Immature natural killer cell (primary cell): Measurements from ENCODE around the gene AUTS2. TPM values are rescaled to one million over a fixed set of nuclear protein-coding genes. Genes with fewer than 3 reads are reported as not detected.

Source experiments
- DNase-seq, 3 donors: peaks; one replicate each; pipeline ENCODE4 v3.0.0; 2022; ENCODE audit warnings: mixed read lengths in 1 of 3
- H3K27ac Mint-ChIP-seq, 6 donors: one replicate each; pipeline ENCODE4 v1.8.0; 2020; ENCODE audit warnings: mixed read lengths in 6 of 6, mild to moderate bottlenecking in 5 of 6, inconsistent platforms in 4 of 6, moderate library complexity in 3 of 6
- H3K27me3 Mint-ChIP-seq, 3 donors: one replicate each; pipeline ENCODE4 v1.8.0; 2020 to 2021; ENCODE audit warnings: low read depth in 3 of 3, mild to moderate bottlenecking in 3 of 3, mixed read lengths in 3 of 3, moderate library complexity in 3 of 3, inconsistent platforms in 1 of 3
- H3K36me3 Mint-ChIP-seq, 3 donors: one replicate each; pipeline ENCODE4 v1.8.0; 2020; ENCODE audit warnings: mixed read lengths in 3 of 3, inconsistent platforms in 2 of 3, mild to moderate bottlenecking in 2 of 3
- H3K4me1 Mint-ChIP-seq, 2 donors: one replicate each; pipeline ENCODE4 v1.8.0; 2020; ENCODE audit warnings: inconsistent platforms in 2 of 2, mild to moderate bottlenecking in 2 of 2, mixed read lengths in 2 of 2, moderate library complexity in 1 of 2
- H3K4me3 Mint-ChIP-seq, 5 donors: one replicate each; pipeline ENCODE4 v1.8.0; 2020; ENCODE audit warnings: mild to moderate bottlenecking in 5 of 5, mixed read lengths in 5 of 5, inconsistent platforms in 3 of 5, moderate library complexity in 3 of 5
- H3K9me3 Mint-ChIP-seq, 6 donors: one replicate each; pipeline ENCODE4 v1.8.0; 2020; ENCODE audit warnings: mild to moderate bottlenecking in 6 of 6, mixed read lengths in 6 of 6, inconsistent platforms in 4 of 6, moderate library complexity in 3 of 6
- polyA plus RNA-seq, 3 donors: library from polyadenylated mRNA; unstranded; fragments of 300-500 nt; fragmentation: Illumina TruSeq; gene quantifications; one replicate each; pipeline ENCODE4 v1.2.3, GENCODE V29; 2021

Gene AUTS2
- polyA plus RNA-seq, 3 donors from 2014 or later = 1.9 to 17.6 (median 8.0) TPM

DNA sequence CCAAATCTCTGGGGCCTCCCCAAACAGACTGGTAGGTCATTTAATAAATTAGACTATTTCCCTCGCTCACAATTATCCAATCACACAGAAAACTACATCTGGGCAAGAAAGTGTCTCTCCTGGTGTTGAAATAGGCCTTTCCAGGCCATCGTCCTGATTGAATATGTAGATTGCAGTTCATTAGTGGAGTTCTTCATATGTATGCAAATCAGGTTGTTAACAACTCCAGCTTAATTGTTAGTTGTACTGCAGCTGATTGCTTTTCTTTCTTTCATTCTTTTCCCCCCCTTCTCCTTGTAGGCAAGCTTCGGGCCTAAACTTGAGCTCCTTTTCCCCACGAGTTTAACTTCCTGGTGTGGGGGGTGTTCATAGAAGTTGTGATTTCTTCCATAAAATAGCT is 1174.6 kb downstream of the AUTS2 start:
- Mint-ChIP-seq H3K4me3 (no peak overlapping the region), H3K36me3 (peaks cover 38 to 65% (median 43%) of the 10 kb centered on the region in 3 donors), H3K4me1 (peaks cover 4 to 7% of the 10 kb centered on the region in 2 donors), H3K27me3 (peaks cover 0 to 5% (median 0%) of the 10 kb centered on the region in 3 donors), H3K9me3 (no peaks in the 10 kb centered on the region), H3K27ac (peak overlapping the region in 2 of 6 donors; percentile 34 to 54)
- DNase-seq = no peak

DNA sequence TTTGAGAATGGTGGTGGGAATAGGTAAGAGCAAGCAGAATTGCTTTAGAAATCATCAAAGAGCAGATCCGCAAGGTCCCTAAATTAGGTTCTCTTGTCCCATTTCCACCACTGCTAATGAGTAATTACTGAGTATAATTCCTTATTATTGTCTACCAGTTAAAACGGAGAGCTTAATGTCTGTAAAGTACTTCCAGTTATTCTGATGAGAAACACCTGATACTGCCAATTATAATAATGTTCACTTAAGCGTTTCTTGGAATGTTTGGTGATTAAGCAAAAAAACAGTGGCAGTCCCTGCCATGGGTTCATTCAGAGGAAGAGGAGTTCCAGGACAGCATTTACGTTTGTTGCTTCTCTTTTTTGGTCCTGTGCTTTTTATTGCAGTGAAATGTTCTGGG is 1175.1 kb downstream of the AUTS2 start:
- H3K27ac Mint-ChIP-seq = no peak overlapping the region
- peaks cover 7% of the 10 kb centered on the region in 2 donors for H3K4me1 Mint-ChIP-seq
- H3K9me3 Mint-ChIP-seq = no peaks in the 10 kb centered on the region
- H3K27me3 Mint-ChIP-seq = peaks cover 0 to 5% (median 0%) of the 10 kb centered on the region in 3 donors
- no peak overlapping the region for H3K4me3 Mint-ChIP-seq
- no peak for DNase-seq
- H3K36me3 Mint-ChIP-seq = peaks cover 40 to 65% (median 45%) of the 10 kb centered on the region in 3 donors

GRCh38 chr7:70774950-70775527 is 1176.8 kb downstream of the AUTS2 start:
- no peak overlapping the region for H3K4me3 Mint-ChIP-seq
- peaks cover 41 to 69% (median 54%) of the 10 kb centered on the region in 3 donors for H3K36me3 Mint-ChIP-seq
- no peak for DNase-seq
- H3K27me3 Mint-ChIP-seq = peaks cover 0 to 3% (median 3%) of the 10 kb centered on the region in 3 donors
- H3K9me3 Mint-ChIP-seq = no peaks in the 10 kb centered on the region
- peak overlapping the region in 2 of 6 donors; percentile 18 to 55 for H3K27ac Mint-ChIP-seq
- peaks cover 7 to 13% of the 10 kb centered on the region in 2 donors for H3K4me1 Mint-ChIP-seq

- Mint-ChIP-seq H3K27ac (peak overlapping the region in 3 of 6 donors; percentile 0 to 10 (median 7)), H3K36me3 (peaks cover 41 to 66% (median 55%) of the 10 kb centered on the region in 3 donors), H3K27me3 (peaks cover 0 to 3% (median 3%) of the 10 kb centered on the region in 3 donors), H3K4me1 (peaks cover 7 to 13% of the 10 kb centered on the region in 2 donors), H3K9me3 (no peaks in the 10 kb centered on the region), H3K4me3 (no peak overlapping the region)
- DNase-seq = no peak
These were observed 1177.4 kb downstream of the AUTS2 start for GRCh38 chr7:70775570-70776156.

- H3K27ac Mint-ChIP-seq = peak overlapping the region in 4 of 6 donors; percentile 41 to 70 (median 64)
- H3K4me1 Mint-ChIP-seq = peaks cover 7 to 13% of the 10 kb centered on the region in 2 donors
- H3K9me3 Mint-ChIP-seq = no peaks in the 10 kb centered on the region
- H3K27me3 Mint-ChIP-seq = peaks cover 0 to 3% (median 3%) of the 10 kb centered on the region in 3 donors
- no peak overlapping the region for H3K4me3 Mint-ChIP-seq
- peaks cover 39 to 62% (median 47%) of the 10 kb centered on the region in 3 donors for H3K36me3 Mint-ChIP-seq
- no peak for DNase-seq
These were observed 1178.4 kb downstream of the AUTS2 start for GRCh38 chr7:70776627-70777101.

GRCh38 chr7:70777251-70777650 is 1179.0 kb downstream of the AUTS2 start:
- Mint-ChIP-seq H3K4me1 (peaks cover 7 to 13% of the 10 kb centered on the region in 2 donors), H3K9me3 (no peaks in the 10 kb centered on the region), H3K4me3 (no peak overlapping the region), H3K27me3 (peaks cover 0 to 3% (median 1%) of the 10 kb centered on the region in 3 donors), H3K36me3 (peaks cover 40 to 62% (median 50%) of the 10 kb centered on the region in 3 donors), H3K27ac (peak overlapping the region in 4 of 6 donors; percentile 17 to 68 (median 51))
- DNase-seq = no peak

- DNase-seq = no peak
- Mint-ChIP-seq H3K27ac (peak overlapping the region in 4 of 6 donors; percentile 25 to 76 (median 48)), H3K27me3 (peaks cover 0 to 3% (median 3%) of the 10 kb centered on the region in 3 donors), H3K36me3 (peaks cover 37 to 62% (median 45%) of the 10 kb centered on the region in 3 donors), H3K9me3 (no peaks in the 10 kb centered on the region), H3K4me1 (peaks cover 7 to 13% of the 10 kb centered on the region in 2 donors), H3K4me3 (no peak overlapping the region)
These were observed 1180.3 kb downstream of the AUTS2 start for GRCh38 chr7:70778585-70778984.

DNA sequence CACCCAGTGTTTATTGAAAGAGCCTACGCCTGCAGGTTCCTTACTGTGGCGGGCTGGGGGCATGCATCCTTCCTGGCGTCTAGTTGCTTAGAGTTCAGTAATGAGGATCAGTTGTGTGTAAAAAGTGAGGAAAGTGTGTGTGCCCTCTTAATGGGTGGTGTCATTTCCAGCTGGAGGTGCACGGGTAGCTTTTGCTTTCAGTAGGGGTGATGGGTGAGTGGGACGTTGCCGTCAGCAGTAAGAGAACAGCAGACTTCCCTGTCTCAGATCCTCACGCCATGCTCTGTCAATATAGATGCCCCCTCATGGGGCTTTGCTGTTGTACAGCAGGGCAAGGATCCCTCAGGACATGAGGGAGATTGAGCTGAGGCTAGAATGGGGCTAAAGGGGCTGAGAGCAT is 1181.0 kb downstream of the AUTS2 start:
- Mint-ChIP-seq H3K36me3 (peaks cover 32 to 58% (median 42%) of the 10 kb centered on the region in 3 donors), H3K27me3 (peaks cover 0 to 3% (median 3%) of the 10 kb centered on the region in 3 donors), H3K9me3 (no peaks in the 10 kb centered on the region), H3K27ac (peak overlapping the region in 4 of 6 donors; percentile 9 to 76 (median 65)), H3K4me1 (peaks cover 7 to 13% of the 10 kb centered on the region in 2 donors), H3K4me3 (no peak overlapping the region)
- no peak for DNase-seq

DNA sequence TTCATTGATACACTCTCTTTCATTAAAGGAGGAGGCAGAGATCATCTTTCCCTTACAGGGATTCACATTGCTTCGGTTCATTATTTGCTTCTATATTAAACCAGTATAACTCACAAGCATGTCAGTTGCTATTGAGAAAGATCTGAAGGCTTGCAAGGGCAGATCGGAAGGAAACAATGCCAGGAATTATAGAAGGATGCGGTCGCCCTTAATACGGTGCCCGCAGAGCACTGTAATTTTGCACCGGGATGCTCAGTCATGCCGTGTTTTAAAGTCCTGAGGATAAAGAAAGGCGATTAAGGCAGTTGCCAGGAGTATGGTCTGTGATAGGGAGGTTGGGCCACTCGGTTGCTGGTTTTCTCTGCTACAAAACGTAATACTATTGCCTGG is 1183.6 kb downstream of the AUTS2 start:
- Mint-ChIP-seq H3K27ac (peak overlapping the region in 1 of 6 donors; percentile 75), H3K4me1 (peaks cover 7 to 8% of the 10 kb centered on the region in 2 donors)

DNA sequence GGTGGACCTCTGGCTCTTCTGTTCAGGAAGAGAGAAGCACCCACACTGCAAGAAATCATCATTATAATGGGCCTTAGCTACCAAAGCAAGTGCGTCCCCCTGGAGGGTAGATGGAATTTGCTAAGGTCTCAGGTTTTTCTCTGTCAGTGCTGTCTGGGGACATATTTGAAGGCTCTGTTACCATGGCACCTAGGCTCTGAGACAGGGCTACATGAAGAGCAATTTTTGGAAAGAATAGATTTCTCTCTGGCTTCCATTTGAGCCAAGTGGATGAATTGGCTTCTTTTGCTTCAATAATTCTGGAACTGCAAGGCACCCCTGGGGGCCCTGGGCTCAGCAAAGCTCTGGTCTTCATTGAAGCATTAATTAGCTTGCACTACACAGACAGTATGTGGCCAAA is 1184.5 kb downstream of the AUTS2 start:
- H3K27ac Mint-ChIP-seq = peak overlapping the region in 1 of 6 donors; percentile 12
- DNase-seq = no peak
- peaks cover 0 to 5% (median 4%) of the 10 kb centered on the region in 3 donors for H3K27me3 Mint-ChIP-seq
- H3K4me3 Mint-ChIP-seq = no peak overlapping the region
- H3K36me3 Mint-ChIP-seq = peaks cover 31 to 65% (median 51%) of the 10 kb centered on the region in 3 donors
- H3K9me3 Mint-ChIP-seq = no peaks in the 10 kb centered on the region
- H3K4me1 Mint-ChIP-seq = peaks cover 5 to 9% of the 10 kb centered on the region in 2 donors

More for the DNA sequence above, 1183.6 kb downstream of the AUTS2 start:
- no peak for DNase-seq
- Mint-ChIP-seq H3K27me3 (peaks cover 0 to 5% (median 2%) of the 10 kb centered on the region in 3 donors), H3K9me3 (no peaks in the 10 kb centered on the region), H3K36me3 (peaks cover 30 to 62% (median 44%) of the 10 kb centered on the region in 3 donors), H3K4me3 (no peak overlapping the region)

GRCh38 chr7:70785427-70785826 is 1187.2 kb downstream of the AUTS2 start:
- Mint-ChIP-seq H3K4me1 (peaks cover 0 to 4% of the 10 kb centered on the region in 2 donors), H3K27me3 (peaks cover 0 to 4% (median 2%) of the 10 kb centered on the region in 3 donors), H3K36me3 (peaks cover 43 to 67% (median 49%) of the 10 kb centered on the region in 3 donors), H3K9me3 (no peaks in the 10 kb centered on the region), H3K27ac (peak overlapping the region in 1 of 6 donors; percentile 43), H3K4me3 (no peak overlapping the region)
- DNase-seq = no peak

GRCh38 chr7:70786076-70786475 is 1187.8 kb downstream of the AUTS2 start:
- Mint-ChIP-seq H3K27me3 (peaks cover 0 to 4% (median 2%) of the 10 kb centered on the region in 3 donors), H3K36me3 (peaks cover 47 to 72% (median 53%) of the 10 kb centered on the region in 3 donors), H3K27ac (peak overlapping the region in 1 of 6 donors; percentile 82), H3K4me1 (peaks cover 0 to 4% of the 10 kb centered on the region in 2 donors), H3K4me3 (no peak overlapping the region), H3K9me3 (no peaks in the 10 kb centered on the region)
- no peak for DNase-seq

DNA sequence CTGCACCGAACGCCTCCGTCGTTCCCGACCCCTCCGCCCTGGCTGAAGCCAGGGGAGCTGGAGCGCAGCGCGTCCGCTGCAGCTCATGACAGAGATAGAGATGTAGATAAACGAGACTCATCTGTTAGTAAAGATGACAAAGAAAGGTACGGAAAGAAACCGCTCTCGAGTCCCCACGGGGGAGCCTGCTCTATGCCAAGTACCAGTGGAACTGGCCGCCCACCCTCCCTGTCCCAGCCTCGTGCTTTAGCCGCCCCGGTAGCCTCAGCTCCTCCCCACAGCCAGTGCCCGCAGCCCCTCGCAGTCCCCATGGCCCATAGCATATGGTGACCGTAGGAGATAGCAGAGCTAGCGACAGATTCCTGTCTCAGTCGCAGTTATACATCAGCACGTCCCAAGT is 1189.0 kb downstream of the AUTS2 start:
- H3K9me3 Mint-ChIP-seq = no peaks in the 10 kb centered on the region
- H3K27me3 Mint-ChIP-seq = peaks cover 0 to 4% (median 2%) of the 10 kb centered on the region in 3 donors
- peaks cover 0 to 4% of the 10 kb centered on the region in 2 donors for H3K4me1 Mint-ChIP-seq
- H3K36me3 Mint-ChIP-seq = peaks cover 43 to 65% (median 55%) of the 10 kb centered on the region in 3 donors
- DNase-seq = no peak
- H3K4me3 Mint-ChIP-seq = peak overlapping the region in 1 of 5 donors; percentile 51
- H3K27ac Mint-ChIP-seq = peak overlapping the region in 5 of 6 donors; percentile 11 to 82 (median 58)

GRCh38 chr7:70787771-70788170 is 1189.5 kb downstream of the AUTS2 start:
- no peak for DNase-seq
- Mint-ChIP-seq H3K4me3 (peak overlapping the region in 1 of 5 donors; percentile 51), H3K36me3 (peaks cover 42 to 65% (median 59%) of the 10 kb centered on the region in 3 donors), H3K27ac (peak overlapping the region in 4 of 6 donors; percentile 37 to 82 (median 78)), H3K4me1 (peaks cover 0 to 4% of the 10 kb centered on the region in 2 donors), H3K27me3 (peaks cover 0 to 4% (median 2%) of the 10 kb centered on the region in 3 donors), H3K9me3 (no peaks in the 10 kb centered on the region)
